H9 (cell line): ENCODE results near the gene PRDM5. TPM values are rescaled to one million over a fixed set of nuclear protein-coding genes. Genes with fewer than 3 reads are reported as not detected.
A peak's percentile ranks its signal among the peaks of the same experiment; 100 is the strongest.

Experiments
- DNase-seq: peaks from one replicate; pipeline ENCODE4 v3.0.0-alpha.2; 2017
- H2AFZ ChIP-seq: one replicate; pipeline ENCODE4 v1.6.1; 2013; ENCODE audit warnings: mild to moderate bottlenecking, low read length, control low read depth, moderate library complexity
- H2AK5ac ChIP-seq: 2 replicates; pipeline ENCODE4 v1.6.1; 2013; ENCODE audit warnings: low read length, control low read depth, mixed read lengths; ENCODE audit not compliant: insufficient read length
- H2BK120ac ChIP-seq: one replicate; pipeline ENCODE4 v1.6.1; 2013; ENCODE audit warnings: low read depth, mild to moderate bottlenecking, low read length, control low read depth, inconsistent platforms; ENCODE audit not compliant: poor library complexity, severe bottlenecking
- H2BK12ac ChIP-seq: 2 replicates; pipeline ENCODE4 v1.6.1; 2013; ENCODE audit warnings: low read length, control low read depth, mixed read lengths, low read depth; ENCODE audit not compliant: insufficient read length
- H2BK15ac ChIP-seq: 2 replicates; pipeline ENCODE4 v1.6.1; 2013; ENCODE audit warnings: low read depth, low read length, control low read depth
- H2BK20ac ChIP-seq: one replicate; pipeline ENCODE4 v1.6.1; 2013; ENCODE audit warnings: low read depth, mild to moderate bottlenecking, low read length, control low read depth, inconsistent platforms; ENCODE audit not compliant: poor library complexity, severe bottlenecking
- H2BK5ac ChIP-seq: 2 replicates; pipeline ENCODE4 v1.6.1; 2013; ENCODE audit warnings: low read length, control low read depth, mixed read lengths; ENCODE audit not compliant: insufficient read length
- H3K14ac ChIP-seq: 2 replicates; pipeline ENCODE4 v1.6.1; 2013; ENCODE audit warnings: low read length, control low read depth; ENCODE audit not compliant: insufficient read depth
- H3K18ac ChIP-seq: 2 replicates; pipeline ENCODE4 v1.6.1; 2013; ENCODE audit warnings: low read depth, mild to moderate bottlenecking, mixed read lengths, low read length, control low read depth; ENCODE audit not compliant: insufficient read length
- H3K23ac ChIP-seq: 2 replicates; pipeline ENCODE4 v1.6.1; 2013; ENCODE audit warnings: low read length, control low read depth, mixed read lengths, low read depth; ENCODE audit not compliant: insufficient read length
- H3K23me2 ChIP-seq: 2 replicates; pipeline ENCODE4 v1.6.1; 2013; ENCODE audit warnings: low read depth, mild to moderate bottlenecking, mixed read lengths, low read length, control low read depth; ENCODE audit not compliant: insufficient read length, poor library complexity, severe bottlenecking
- H3K27ac ChIP-seq: 2 replicates; pipeline ENCODE4 v1.5.1; 2013; ENCODE audit warnings: low read length, control low read depth, mixed read lengths, low read depth; ENCODE audit not compliant: insufficient read length
- H3K27me3 ChIP-seq: 2 replicates; pipeline ENCODE4 v1.6.1; 2013; ENCODE audit warnings: low read length, control low read depth, inconsistent platforms; ENCODE audit not compliant: insufficient read depth
- H3K4ac ChIP-seq: 2 replicates; pipeline ENCODE4 v1.6.1; 2013; ENCODE audit warnings: low read depth, mild to moderate bottlenecking, control low read depth, inconsistent platforms, low read length, moderate library complexity
- H3K4me1 ChIP-seq: 2 replicates; pipeline ENCODE4 v1.6.1; 2013; ENCODE audit warnings: low read length, control low read depth, inconsistent platforms; ENCODE audit not compliant: insufficient read depth
- H3K4me2 ChIP-seq: 2 replicates; pipeline ENCODE4 v1.6.1; 2013; ENCODE audit warnings: low read length, control low read depth, mixed read lengths; ENCODE audit not compliant: insufficient read length, insufficient read depth
- H3K56ac ChIP-seq: 2 replicates; pipeline ENCODE4 v1.6.1; 2013; ENCODE audit warnings: low read depth, mild to moderate bottlenecking, mixed read lengths, low read length, control low read depth; ENCODE audit not compliant: insufficient read length
- H3K79me1 ChIP-seq: 2 replicates; pipeline ENCODE4 v1.6.1; 2013; ENCODE audit warnings: low read depth, mild to moderate bottlenecking, moderate library complexity, low read length, control low read depth, inconsistent platforms; ENCODE audit not compliant: insufficient read depth, poor library complexity, severe bottlenecking
- H3K79me2 ChIP-seq: 2 replicates; pipeline ENCODE4 v1.6.1; 2013; ENCODE audit warnings: low read length, control low read depth, inconsistent platforms; ENCODE audit not compliant: insufficient read depth
- H3K9ac ChIP-seq: 2 replicates; pipeline ENCODE4 v1.6.1; 2013; ENCODE audit warnings: low read length, control low read depth, mixed read lengths; ENCODE audit not compliant: insufficient read length; ENCODE audit errors: extremely low read depth
- H3K9me3 ChIP-seq: one replicate; pipeline ENCODE4 v1.6.1; 2013; ENCODE audit warnings: low read depth, low read length, inconsistent platforms; ENCODE audit not compliant: control insufficient read depth
- H3T11ph ChIP-seq: one replicate; pipeline ENCODE4 v1.6.1; 2013; ENCODE audit warnings: mild to moderate bottlenecking, low read length, control low read depth, inconsistent platforms
- H4K20me1 ChIP-seq: one replicate; pipeline ENCODE4 v1.6.1; 2013; ENCODE audit not compliant: control insufficient read depth, insufficient read length, insufficient read depth
- H4K5ac ChIP-seq: 2 replicates; pipeline ENCODE4 v1.6.1; 2013; ENCODE audit warnings: low read depth, mild to moderate bottlenecking, mixed read lengths, low read length, control low read depth; ENCODE audit not compliant: insufficient read length
- H4K8ac ChIP-seq: replicated peaks from 2 replicates; pipeline ENCODE4 v1.6.1; 2013; ENCODE audit warnings: low read length, control low read depth, mixed read lengths, low read depth; ENCODE audit not compliant: insufficient read length
- H4K91ac ChIP-seq: 2 replicates; pipeline ENCODE4 v1.6.1; 2013; ENCODE audit warnings: low read depth, mild to moderate bottlenecking, moderate library complexity, mixed read lengths, low read length, control low read depth; ENCODE audit not compliant: insufficient read length
- H3K27ac Mint-ChIP-seq, 3 experiments: 2 replicates in 2 of 3; 3 replicates in 1 of 3; pipeline ENCODE4 v1.8.0; 2020 to 2021; ENCODE audit warnings: mixed read lengths in 3 of 3, mild to moderate bottlenecking in 1 of 3, moderate library complexity in 1 of 3
- H3K27me3 Mint-ChIP-seq: 2 replicates; pipeline ENCODE4 v1.8.0; 2021; ENCODE audit warnings: low read depth, mild to moderate bottlenecking, moderate library complexity, mixed read lengths
- H3K36me3 Mint-ChIP-seq, 3 experiments: 2 replicates in 2 of 3; 3 replicates in 1 of 3; pipeline ENCODE4 v1.8.0; 2020 to 2021; ENCODE audit warnings: low read depth in 3 of 3, mixed read lengths in 3 of 3; ENCODE audit not compliant: insufficient read depth in 1 of 3
- H3K4me1 Mint-ChIP-seq, 2 experiments: 2 replicates each; pipeline ENCODE4 v1.8.0; 2020; ENCODE audit warnings: mixed read lengths in 2 of 2
- H3K4me3 Mint-ChIP-seq, 2 experiments: 2 replicates in 1 of 2; 3 replicates in 1 of 2; pipeline ENCODE4 v1.8.0; 2020 to 2021; ENCODE audit warnings: mild to moderate bottlenecking in 2 of 2, mixed read lengths in 2 of 2, moderate library complexity in 1 of 2
- H3K9me3 Mint-ChIP-seq, 2 experiments: 2 replicates in 1 of 2; 3 replicates in 1 of 2; pipeline ENCODE4 v1.8.0; 2020; ENCODE audit warnings: mild to moderate bottlenecking in 2 of 2, mixed read lengths in 2 of 2, moderate library complexity in 1 of 2
- WGBS: extraction: QIAGEN DNeasy Blood & Tissue Kit; methylation state at CpG from one replicate; pipeline ENCODE4 v1.1.7; 2013; ENCODE audit warnings: missing lambda C conversion rate, low lambda C conversion rate, mixed read lengths; ENCODE audit not compliant: insufficient read length; ENCODE audit errors: extremely low coverage; 5-methylcytosine and 5-hydroxymethylcytosine counted together
- total RNA-seq: library from RNA; stranded (reverse); gene quantifications from 2 replicates; pipeline ENCODE4 v1.2.1, GENCODE V29; 2021
- TF ChIP-seq, protein P1 (sequence below): fragments of 200-600 bp; sonication (generic); conservative IDR thresholded peaks from 3 replicates; pipeline ENCODE4 v1.8.0; 2021; ENCODE audit warnings: antibody characterized with exemption, mild to moderate bottlenecking

Gene PRDM5
- total RNA-seq, 1 experiment from 2014 or later, result 21.7 TPM

DNA sequence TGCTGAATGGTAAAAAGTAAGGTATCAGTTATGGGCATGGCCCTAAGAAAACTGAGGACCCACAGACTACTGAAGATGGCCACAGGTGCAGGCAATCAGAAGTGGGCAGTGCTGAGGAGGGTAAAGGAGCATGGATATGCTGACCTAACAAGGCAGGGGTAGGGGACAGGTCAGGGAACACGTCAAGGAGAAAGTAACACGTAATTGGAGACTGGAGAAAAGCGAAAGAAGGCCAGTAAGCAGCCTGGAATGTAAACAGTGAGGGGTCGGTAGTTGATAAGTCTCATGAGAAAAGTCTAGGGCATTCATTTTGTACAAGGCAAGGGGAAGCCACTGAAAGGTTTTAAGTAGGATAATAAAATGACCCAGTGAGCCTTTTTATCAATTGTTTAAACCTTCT lies 153.3 kb downstream of the PRDM5 start:
- H3K56ac ChIP-seq, result no peak overlapping the region
- WGBS, result no CpG with 5 or more reads among the region's 4 CpGs
- Mint-ChIP-seq H3K27me3 (no peaks in the 10 kb centered on the region), H3K9me3 (peaks cover 1 to 10% of the 10 kb centered on the region in 2 experiments; a peak in 1 of 5 replicates), H3K4me3 (no peak overlapping the region), H3K36me3 (peaks cover 10 to 15% (median 11%) of the 10 kb centered on the region in 3 experiments; a peak in 6 of 7 replicates), H3K27ac (peak overlapping the region in 1 of 3 experiments; percentile 41; a peak in 2 of 7 replicates), H3K4me1 (0 out of 4 replicates have a peak, but pooled peaks cover 0 to 3% of the 10 kb centered on the region in 2 experiments)
- no peak overlapping the region for H2BK15ac ChIP-seq
- no peak overlapping the region for H4K91ac ChIP-seq
- H4K8ac ChIP-seq, result no peak overlapping the region
- no peak overlapping the region for H3K23ac ChIP-seq
- no peaks in the 10 kb centered on the region for H3K23me2 ChIP-seq
- no peak overlapping the region for H2BK12ac ChIP-seq
- no peak overlapping the region for H4K5ac ChIP-seq
- H4K20me1 ChIP-seq, result no peaks in the 10 kb centered on the region
- H2AK5ac ChIP-seq, result no peak overlapping the region
- H3K14ac ChIP-seq, result no peak overlapping the region
- H3K4me1 ChIP-seq, result no peaks in the 10 kb centered on the region
- H3K9me3 ChIP-seq, result no peaks in the 10 kb centered on the region
- H2BK20ac ChIP-seq, result no peak overlapping the region
- DNase-seq, result no peak
- H3K9ac ChIP-seq, result no peak overlapping the region
- no peaks in the 10 kb centered on the region for H3K27me3 ChIP-seq
- H3K4me2 ChIP-seq, result no peak overlapping the region
- H3K79me2 ChIP-seq, result no peaks in the 10 kb centered on the region
- H3K18ac ChIP-seq, result no peak overlapping the region
- no peak overlapping the region for H2BK5ac ChIP-seq
- H2AFZ ChIP-seq, result no peak overlapping the region
- no peak overlapping the region for H2BK120ac ChIP-seq
- no peak overlapping the region for H3K4ac ChIP-seq
- H3T11ph ChIP-seq, result no peak overlapping the region
- TF ChIP-seq, protein P1, sequence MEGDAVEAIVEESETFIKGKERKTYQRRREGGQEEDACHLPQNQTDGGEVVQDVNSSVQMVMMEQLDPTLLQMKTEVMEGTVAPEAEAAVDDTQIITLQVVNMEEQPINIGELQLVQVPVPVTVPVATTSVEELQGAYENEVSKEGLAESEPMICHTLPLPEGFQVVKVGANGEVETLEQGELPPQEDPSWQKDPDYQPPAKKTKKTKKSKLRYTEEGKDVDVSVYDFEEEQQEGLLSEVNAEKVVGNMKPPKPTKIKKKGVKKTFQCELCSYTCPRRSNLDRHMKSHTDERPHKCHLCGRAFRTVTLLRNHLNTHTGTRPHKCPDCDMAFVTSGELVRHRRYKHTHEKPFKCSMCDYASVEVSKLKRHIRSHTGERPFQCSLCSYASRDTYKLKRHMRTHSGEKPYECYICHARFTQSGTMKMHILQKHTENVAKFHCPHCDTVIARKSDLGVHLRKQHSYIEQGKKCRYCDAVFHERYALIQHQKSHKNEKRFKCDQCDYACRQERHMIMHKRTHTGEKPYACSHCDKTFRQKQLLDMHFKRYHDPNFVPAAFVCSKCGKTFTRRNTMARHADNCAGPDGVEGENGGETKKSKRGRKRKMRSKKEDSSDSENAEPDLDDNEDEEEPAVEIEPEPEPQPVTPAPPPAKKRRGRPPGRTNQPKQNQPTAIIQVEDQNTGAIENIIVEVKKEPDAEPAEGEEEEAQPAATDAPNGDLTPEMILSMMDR, result no peak
- no peak overlapping the region for H3K27ac ChIP-seq
- no peaks in the 10 kb centered on the region for H3K79me1 ChIP-seq
